ENCODE measurements around the gene ZNF778. TPM values are rescaled to one million over a fixed set of nuclear protein-coding genes. Genes with fewer than 3 reads are reported as not detected.

The ZNF778 gene
- total and polyA plus RNA-seq, 2 donors (not counting 1 experiment from before 2014, with no cell fraction given): 2.2 to 13.4 TPM

DNA sequence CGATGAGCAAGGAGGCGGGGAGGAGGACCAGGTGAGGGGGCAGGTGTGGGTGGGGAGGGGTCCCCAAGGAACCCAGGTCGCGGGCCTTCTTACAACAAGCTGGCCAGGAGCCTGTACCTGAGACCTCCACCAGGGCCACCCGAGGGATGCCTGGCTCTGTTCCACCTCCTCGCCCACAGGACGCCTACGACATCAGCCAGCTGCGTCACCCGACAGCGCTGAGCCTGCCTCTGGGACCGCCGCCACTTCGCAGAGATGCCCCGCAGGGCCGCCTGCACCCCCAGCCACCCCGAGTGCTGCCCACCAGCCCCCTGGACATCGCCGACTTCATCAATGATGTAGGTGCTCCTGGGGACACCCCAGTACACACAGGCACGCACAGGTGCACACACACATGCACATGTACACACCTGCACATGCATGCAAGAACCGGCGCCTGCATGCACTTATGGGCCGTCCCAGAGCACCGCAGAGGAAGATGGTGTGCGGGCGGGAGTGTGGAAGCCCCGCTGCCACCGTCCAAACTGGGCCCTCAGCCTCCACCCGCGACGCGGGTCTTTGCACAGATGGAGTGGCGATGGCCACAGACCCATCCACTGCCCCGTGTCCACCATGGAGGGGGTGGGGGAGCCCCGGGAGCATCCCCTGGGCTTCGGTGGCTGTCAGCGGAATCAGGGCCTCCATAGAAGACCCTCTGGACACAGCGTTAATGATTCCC, 23.8 kb upstream of the ZNF778 start:
- Histone ChIP-seq H3K9ac (ENCODE audit: low read length) (no peak overlapping the region), H3K79me2 (ENCODE audit: control insufficient read depth, insufficient read depth, low read length) (no peaks in the 10 kb centered on the region), H3K27ac (ENCODE audit: low read length in 2 of 2) (no peak overlapping the region), H3K4me3 (ENCODE audit: control extremely low read depth in 1 of 5, extremely low read depth in 1 of 5, insufficient read depth in 1 of 5, low read depth in 2 of 5, low read length in 4 of 5) (no peak overlapping the region), H3K9me3 (ENCODE audit: control extremely low read depth in 1 of 3, control insufficient read depth in 2 of 3, insufficient read depth in 1 of 3, low read length in 2 of 3) (peaks cover 0 to 6% (median 0%) of the 10 kb centered on the region in 3 donors), H3K4me2 (replicated peaks; ENCODE audit: low read depth, low read length, poor library complexity, severe bottlenecking) (peak overlapping the region; percentile 94), H2AFZ (ENCODE audit: insufficient read depth, low read depth, low read length, poor library complexity, severe bottlenecking) (no peak overlapping the region), H3K27me3 (replicated peaks in 1 of 4; ENCODE audit: control extremely low read depth in 1 of 4, control insufficient read depth in 3 of 4, insufficient read depth in 4 of 4, low read length in 3 of 4) (peaks cover 0 to 19% (median 0%) of the 10 kb centered on the region in 4 experiments), H3K36me3 (replicated peaks in 1 of 2; ENCODE audit: control extremely low read depth in 1 of 2, control insufficient read depth in 1 of 2, extremely low read depth in 1 of 2, insufficient read depth in 2 of 2, low read length in 1 of 2) (no peaks in the 10 kb centered on the region), H4K20me1 (ENCODE audit: control insufficient read depth, insufficient read depth, low read length, poor library complexity, severe bottlenecking) (no peaks in the 10 kb centered on the region), H3K4me1 (ENCODE audit: control insufficient read depth in 2 of 2, insufficient read depth in 2 of 2, low read length in 2 of 2) (no peaks in the 10 kb centered on the region)
- TF ChIP-seq, protein P1, sequence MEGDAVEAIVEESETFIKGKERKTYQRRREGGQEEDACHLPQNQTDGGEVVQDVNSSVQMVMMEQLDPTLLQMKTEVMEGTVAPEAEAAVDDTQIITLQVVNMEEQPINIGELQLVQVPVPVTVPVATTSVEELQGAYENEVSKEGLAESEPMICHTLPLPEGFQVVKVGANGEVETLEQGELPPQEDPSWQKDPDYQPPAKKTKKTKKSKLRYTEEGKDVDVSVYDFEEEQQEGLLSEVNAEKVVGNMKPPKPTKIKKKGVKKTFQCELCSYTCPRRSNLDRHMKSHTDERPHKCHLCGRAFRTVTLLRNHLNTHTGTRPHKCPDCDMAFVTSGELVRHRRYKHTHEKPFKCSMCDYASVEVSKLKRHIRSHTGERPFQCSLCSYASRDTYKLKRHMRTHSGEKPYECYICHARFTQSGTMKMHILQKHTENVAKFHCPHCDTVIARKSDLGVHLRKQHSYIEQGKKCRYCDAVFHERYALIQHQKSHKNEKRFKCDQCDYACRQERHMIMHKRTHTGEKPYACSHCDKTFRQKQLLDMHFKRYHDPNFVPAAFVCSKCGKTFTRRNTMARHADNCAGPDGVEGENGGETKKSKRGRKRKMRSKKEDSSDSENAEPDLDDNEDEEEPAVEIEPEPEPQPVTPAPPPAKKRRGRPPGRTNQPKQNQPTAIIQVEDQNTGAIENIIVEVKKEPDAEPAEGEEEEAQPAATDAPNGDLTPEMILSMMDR (IDR thresholded peaks at IDR 0.05): no peak
- no peak for TF ChIP-seq EZH2 (IDR thresholded peaks at IDR 0.05; ENCODE audit: borderline replicate concordance, insufficient read depth, low read depth, low read length, poor library complexity, severe bottlenecking)
- Mint-ChIP-seq H3K4me1 (peaks cover 3% of the 10 kb centered on the region), H3K4me3 (no peak overlapping the region), H3K27ac (no peak overlapping the region), H3K27me3 (no peaks in the 10 kb centered on the region), H3K9me3 (ENCODE audit: insufficient read depth) (no peaks in the 10 kb centered on the region)
- peak; percentile 32 for DNase-seq
- POLR2A ChIA-PET: interaction anchor here (0.6 kb wide), 2 partner anchors 100 to 391 kb away, joined by 3 to 5 read pairs; partner anchors contain the start of gene ACSF3
- intact Hi-C loops (cut with micrococcal nuclease): no loop called here
- CTCF ChIA-PET: no interaction called here
- WGBS (ENCODE audit: insufficient coverage): 89% methylated on average over 35 of the region's 38 CpGs
- no peak for ATAC-seq (ENCODE audit: low read depth)

Data from B cell (primary cell).